ENCODE measurements around the gene CCDC68.

CCDC68 gene

DNA sequence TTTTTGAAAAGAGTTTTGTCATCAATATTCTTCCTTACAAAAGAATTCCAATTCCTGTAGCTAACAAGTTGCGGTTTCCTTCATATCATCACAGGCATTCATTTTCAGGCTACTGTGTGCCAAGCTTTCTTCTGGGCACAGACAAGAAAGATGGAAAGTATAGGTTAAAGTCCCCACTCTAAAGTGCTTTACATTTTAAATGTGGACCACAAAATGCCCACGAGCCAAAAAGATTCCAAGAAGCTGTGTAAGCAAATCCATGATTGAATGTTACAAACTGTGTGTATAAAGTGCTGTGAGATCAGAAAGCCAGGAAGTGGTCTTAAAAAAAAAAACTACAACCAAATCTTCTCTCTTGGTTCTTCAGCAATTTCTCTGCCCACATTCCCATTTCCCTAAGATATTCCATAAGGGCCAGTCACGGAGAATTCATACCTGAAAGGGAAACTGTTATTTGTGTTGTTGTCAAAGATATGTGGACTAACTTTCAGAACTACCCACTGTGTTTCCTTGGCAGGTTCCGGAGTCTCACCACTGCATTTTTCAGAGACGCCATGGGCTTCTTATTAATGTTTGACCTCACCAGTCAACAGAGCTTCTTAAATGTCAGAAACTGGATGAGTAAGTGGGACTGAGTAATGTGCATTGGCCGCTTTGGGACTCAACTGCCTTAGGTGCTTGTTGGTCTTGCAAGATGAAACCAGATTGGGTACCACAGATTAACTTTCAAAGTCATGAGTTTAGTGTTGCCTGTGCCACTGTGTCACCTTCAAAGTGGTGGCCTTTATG lies 75.3 kb downstream of the CCDC68 start:
- no peak overlapping the region for H3K4me3 ChIP-seq (ENCODE audit: low read depth, low read length)
- TF ChIP-seq CTCF (IDR thresholded peaks at IDR 0.05; ENCODE audit: low read depth, low read length): no peak

DNA sequence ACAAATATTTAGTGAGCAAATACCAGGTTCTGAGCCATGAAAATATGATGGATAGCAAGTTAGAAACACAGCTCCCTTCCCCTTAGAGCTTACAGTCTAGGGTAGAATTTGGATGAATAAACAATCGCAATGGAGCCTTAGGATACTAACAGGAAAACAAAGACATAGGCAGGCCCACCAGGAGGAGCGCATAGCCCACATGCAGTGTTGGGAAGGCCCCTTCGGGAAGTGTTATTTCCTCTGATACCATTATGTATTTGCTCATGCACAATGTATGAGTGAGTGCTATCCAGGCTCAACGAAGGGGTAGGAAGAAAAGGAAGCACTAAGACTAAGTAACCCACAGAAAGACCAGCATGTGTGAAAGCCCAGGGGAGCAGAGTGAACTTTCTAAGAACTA lies 76.9 kb downstream of the CCDC68 start:
- TF ChIP-seq CTCF (IDR thresholded peaks at IDR 0.05; ENCODE audit: low read depth, low read length): no peak
- no peak overlapping the region for H3K4me3 ChIP-seq (ENCODE audit: low read depth, low read length)

- H3K4me3 ChIP-seq (ENCODE audit: low read depth, low read length): no peak overlapping the region
- no peak for TF ChIP-seq CTCF (IDR thresholded peaks at IDR 0.05; ENCODE audit: low read depth, low read length)
These were observed 78.0 kb downstream of the CCDC68 start for GRCh38 chr18:54881229-54881768.

DNA sequence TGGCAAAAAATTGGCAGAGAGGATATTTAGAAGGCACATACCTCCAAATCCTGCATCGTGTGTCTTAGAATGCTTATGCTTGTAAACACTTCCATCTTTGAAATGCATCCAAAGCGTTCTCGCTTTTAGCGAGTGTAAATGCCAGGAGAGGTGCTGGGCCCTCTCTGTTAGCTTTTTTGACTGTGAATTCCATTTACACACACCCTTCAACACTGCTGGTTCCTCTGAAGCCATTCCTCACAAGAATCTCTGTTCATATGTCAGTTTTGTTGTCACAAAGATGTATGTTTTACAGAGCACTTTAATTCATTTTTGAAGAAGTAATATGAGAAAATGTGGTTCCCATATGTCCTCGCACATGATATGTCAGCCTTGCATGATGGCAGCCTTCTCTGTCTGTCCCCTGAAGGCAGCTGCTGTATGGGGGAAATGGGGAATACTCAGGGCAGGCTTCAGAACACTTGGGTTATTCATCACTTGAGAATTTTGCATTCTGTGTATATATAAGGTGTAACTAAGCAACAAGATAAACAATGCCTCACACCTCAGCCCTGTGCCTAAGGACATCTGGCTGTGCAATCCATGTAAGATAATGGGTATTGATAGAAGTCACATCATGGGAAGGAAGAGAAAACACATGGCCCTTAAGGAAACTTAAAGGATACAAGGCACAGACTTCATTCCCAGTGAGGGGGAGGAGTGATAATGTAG lies 78.7 kb downstream of the CCDC68 start:
- H3K4me3 ChIP-seq (ENCODE audit: low read depth, low read length): no peak overlapping the region
- TF ChIP-seq CTCF (IDR thresholded peaks at IDR 0.05; ENCODE audit: low read depth, low read length): no peak

DNA sequence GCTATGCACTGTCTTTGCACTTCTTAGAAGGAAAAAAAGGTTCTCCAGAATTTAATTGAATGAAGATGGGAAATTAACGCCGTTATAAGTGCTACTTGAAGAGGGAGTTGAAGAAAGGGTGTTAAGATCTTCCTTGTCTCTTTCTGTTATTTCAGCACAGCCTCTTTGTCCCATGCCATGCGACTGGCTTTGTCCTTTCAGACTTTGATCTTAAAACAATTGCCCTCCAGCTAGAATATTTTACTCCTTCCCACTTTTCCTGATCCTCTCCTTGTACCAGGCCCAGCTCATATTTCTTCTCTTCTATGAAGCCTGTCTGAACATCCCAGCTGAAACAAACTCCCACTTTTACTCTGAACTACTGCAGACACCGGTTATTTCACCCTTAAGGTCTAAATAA lies 79.6 kb downstream of the CCDC68 start:
- TF ChIP-seq CTCF (IDR thresholded peaks at IDR 0.05; ENCODE audit: low read depth, low read length): no peak
- H3K4me3 ChIP-seq (ENCODE audit: low read depth, low read length): no peak overlapping the region

- H3K4me3 ChIP-seq (ENCODE audit: low read depth, low read length): no peak overlapping the region
- TF ChIP-seq CTCF (IDR thresholded peaks at IDR 0.05; ENCODE audit: low read depth, low read length): no peak
These were observed 80.5 kb downstream of the CCDC68 start for GRCh38 chr18:54878659-54879358.
